ENCODE measurements around the gene ATP8A2.

DNA sequence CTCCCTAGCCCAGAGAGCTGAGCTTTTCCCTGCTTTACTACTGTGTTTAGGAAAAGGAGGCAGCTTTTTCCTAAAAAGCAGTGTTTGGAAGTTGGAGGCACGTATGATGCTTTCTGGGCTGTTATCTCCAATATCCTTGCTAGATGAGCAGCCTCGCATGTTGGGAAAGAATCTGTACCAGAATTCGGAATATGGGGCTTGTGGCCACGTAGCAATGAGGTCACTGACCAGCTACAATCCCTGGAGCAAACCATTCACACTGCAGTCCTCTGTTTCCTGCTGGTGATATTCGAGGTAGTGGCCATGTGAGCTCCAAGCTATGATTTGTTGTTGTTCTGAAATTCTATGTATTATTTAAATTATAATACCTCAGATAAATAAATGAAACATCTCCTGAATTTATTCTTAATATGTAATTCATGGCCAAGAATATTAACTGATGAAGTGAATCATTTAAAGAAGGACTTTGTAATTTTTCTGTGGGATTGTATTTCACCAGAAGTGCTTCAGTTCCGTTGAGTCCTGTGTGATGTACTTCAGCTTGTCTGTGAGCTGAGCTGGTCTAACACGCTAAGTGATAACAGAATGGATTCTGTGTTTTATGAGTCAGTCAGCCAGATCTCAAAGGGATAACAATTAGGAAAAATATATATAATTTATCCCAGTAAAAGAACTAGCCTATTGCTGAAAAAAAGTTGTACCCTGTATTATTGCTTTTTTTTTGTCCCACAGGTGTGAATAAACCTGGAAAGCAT, 360.5 kb downstream of the ATP8A2 start:
- TF ChIP-seq YY1 (IDR thresholded peaks at IDR 0.05; ENCODE audit: insufficient read depth, insufficient read length) (no peak), SUZ12 (IDR thresholded peaks at IDR 0.05; ENCODE audit: extremely low read depth, insufficient read depth, insufficient read length) (no peak)

All from NT2/D1 (cell line).